ENCODE results near the gene CRIM1.

The CRIM1 gene

GRCh38 chr2:36449213-36449612 is 93.6 kb downstream of the CRIM1 start:
- Histone ChIP-seq H4K20me1 (ENCODE audit: insufficient read depth, low read length) (no peaks in the 10 kb centered on the region), H3K4me1 (ENCODE audit: insufficient read depth, low read length) (no peaks in the 10 kb centered on the region), H3K27me3 (ENCODE audit: insufficient read depth, low read length, poor library complexity) (peaks cover 8% of the 10 kb centered on the region), H3K79me2 (ENCODE audit: insufficient read depth, low read length) (no peaks in the 10 kb centered on the region), H2AFZ (ENCODE audit: low read depth, low read length) (no peak overlapping the region), H3K27ac (ENCODE audit: low read length) (no peak overlapping the region), H3K9ac (ENCODE audit: low read depth, low read length) (no peak overlapping the region), H3K4me3 (ENCODE audit: low read depth in 1 of 2, low read length in 2 of 2) (no peak overlapping the region), H3K4me2 (ENCODE audit: insufficient read depth, low read length) (no peak overlapping the region), H3K36me3 (ENCODE audit: insufficient read depth, low read length) (no peaks in the 10 kb centered on the region), H3K9me3 (ENCODE audit: insufficient read depth, low read length, severe bottlenecking) (no peaks in the 10 kb centered on the region)
- ATAC-seq (ENCODE audit: insufficient read depth, low read depth) (no peak), DNase-seq (no peak)
- no peak for TF ChIP-seq CTCF (IDR thresholded peaks at IDR 0.05; ENCODE audit: borderline replicate concordance, extremely low read depth, low read length, poor library complexity, severe bottlenecking)
- no peak for TF ChIP-seq EZH2 (IDR thresholded peaks at IDR 0.05; ENCODE audit: borderline replicate concordance, low read depth, low read length, severe bottlenecking)

GRCh38 chr2:36449943-36450392 is 94.4 kb downstream of the CRIM1 start:
- H3K4me1 ChIP-seq (ENCODE audit: insufficient read depth, low read length): no peaks in the 10 kb centered on the region
- no peak overlapping the region for H2AFZ ChIP-seq (ENCODE audit: low read depth, low read length)
- TF ChIP-seq CTCF (IDR thresholded peaks at IDR 0.05; ENCODE audit: borderline replicate concordance, extremely low read depth, low read length, poor library complexity, severe bottlenecking) (no peak), EZH2 (IDR thresholded peaks at IDR 0.05; ENCODE audit: borderline replicate concordance, low read depth, low read length, severe bottlenecking) (no peak)
- no peak overlapping the region for H3K27ac ChIP-seq (ENCODE audit: low read length)
- no peaks in the 10 kb centered on the region for H3K36me3 ChIP-seq (ENCODE audit: insufficient read depth, low read length)
- no peak overlapping the region for H3K9ac ChIP-seq (ENCODE audit: low read depth, low read length)
- no peaks in the 10 kb centered on the region for H3K9me3 ChIP-seq (ENCODE audit: insufficient read depth, low read length, severe bottlenecking)
- H3K4me3 ChIP-seq (ENCODE audit: low read depth in 1 of 2, low read length in 2 of 2): no peak overlapping the region
- H3K4me2 ChIP-seq (ENCODE audit: insufficient read depth, low read length): no peak overlapping the region
- no peak for ATAC-seq (ENCODE audit: insufficient read depth, low read depth)
- no peaks in the 10 kb centered on the region for H4K20me1 ChIP-seq (ENCODE audit: insufficient read depth, low read length)
- no peak for DNase-seq
- H3K27me3 ChIP-seq (ENCODE audit: insufficient read depth, low read length, poor library complexity): peaks cover 8% of the 10 kb centered on the region
- H3K79me2 ChIP-seq (ENCODE audit: insufficient read depth, low read length): no peaks in the 10 kb centered on the region

- TF ChIP-seq EZH2 (IDR thresholded peaks at IDR 0.05; ENCODE audit: borderline replicate concordance, low read depth, low read length, severe bottlenecking) (no peak), CTCF (IDR thresholded peaks at IDR 0.05; ENCODE audit: borderline replicate concordance, extremely low read depth, low read length, poor library complexity, severe bottlenecking) (no peak)
- no peak overlapping the region for H2AFZ ChIP-seq (ENCODE audit: low read depth, low read length)
- ATAC-seq (ENCODE audit: insufficient read depth, low read depth): no peak
- H3K27me3 ChIP-seq (ENCODE audit: insufficient read depth, low read length, poor library complexity): peaks cover 4% of the 10 kb centered on the region
- no peaks in the 10 kb centered on the region for H3K4me1 ChIP-seq (ENCODE audit: insufficient read depth, low read length)
- no peak overlapping the region for H3K4me3 ChIP-seq (ENCODE audit: low read depth in 1 of 2, low read length in 2 of 2)
- H4K20me1 ChIP-seq (ENCODE audit: insufficient read depth, low read length): no peaks in the 10 kb centered on the region
- no peaks in the 10 kb centered on the region for H3K79me2 ChIP-seq (ENCODE audit: insufficient read depth, low read length)
- H3K9ac ChIP-seq (ENCODE audit: low read depth, low read length): no peak overlapping the region
- DNase-seq: no peak
- H3K27ac ChIP-seq (ENCODE audit: low read length): no peak overlapping the region
- H3K4me2 ChIP-seq (ENCODE audit: insufficient read depth, low read length): no peak overlapping the region
- no peaks in the 10 kb centered on the region for H3K9me3 ChIP-seq (ENCODE audit: insufficient read depth, low read length, severe bottlenecking)
- H3K36me3 ChIP-seq (ENCODE audit: insufficient read depth, low read length): no peaks in the 10 kb centered on the region
These were observed 95.1 kb downstream of the CRIM1 start for GRCh38 chr2:36450466-36451196.

All from DND-41 (cell line).